Prostate gland (tissue), 2 donors: ENCODE results near the gene SLIT2.

Experiments used
- CTCF ChIP-seq, 4 experiments: fragments of 200-600 bp in 2 of 4; fragments of 450-650 bp in 2 of 4; sonication (generic) in 2 of 4; IDR thresholded peaks; 1 replicate in 3 of 4; 2 replicates in 1 of 4; pipeline ENCODE4 v1.5.1; 2016 to 2019; ENCODE audit warnings: antibody characterized with exemption in 4 of 4, mild to moderate bottlenecking in 2 of 4, moderate library complexity in 2 of 4
- POLR2A ChIP-seq: fragments of 450-650 bp; IDR thresholded peaks from one replicate; pipeline ENCODE4 v1.6.1; 2016; ENCODE audit warnings: antibody characterized with exemption, mild to moderate bottlenecking

- TF ChIP-seq CTCF (IDR thresholded peaks at IDR 0.05) (no peak), POLR2A (no peak)
These were observed 3.0 kb downstream of the SLIT2 start for GRCh38 chr4:20254511-20255250.
